K562 (cell line): ENCODE measurements around the gene CADM2. TPM values are rescaled to one million over a fixed set of nuclear protein-coding genes. Genes with fewer than 3 reads are reported as not detected.

Experiments used
- ATAC-seq: fragments of 200-7000 bp; cut with Tn5 transposase; 3 replicates; pipeline ENCODE4 v1.9.1; 2020; ENCODE audit warnings: moderate library complexity
- BruUV-seq: library from RNA; stranded (reverse); fragments of 400-500 nt; replicated peaks from 2 replicates; lab custom pipeline; 2021; lab: Mats Ljungman, UMichigan
- CTCF ChIA-PET: fragments of 300-600 bp; formaldehyde crosslinking; extraction: SDS; loops from one replicate; lab custom pipeline; 2021; ENCODE audit warnings: low intra/inter-chr PET ratio; lab: Yijun Ruan, JAX
- POLR2A ChIA-PET: fragments of 300-600, 350-650 bp; sonication (Branson Sonifier 250); formaldehyde crosslinking; extraction: SDS; loops from one replicate; lab custom pipeline; 2021; ENCODE audit warnings: antibody characterized with exemption, inconsistent platforms; lab: Yijun Ruan, JAX
- DNase-seq, 4 experiments: peaks; one replicate each; pipeline versions ENCODE4 v3.0.0 to v3.0.0-alpha.2; 2011 to 2018; ENCODE audit warnings: low spot score in 3 of 4, mixed read lengths in 3 of 4; ENCODE audit errors: extremely low read depth in 1 of 4
- FAIRE-seq: peaks from 2 replicates; lab custom pipeline; 2011; peaks lifted over from hg19 to GRCh38; lab: Jason Lieb, UNC
- H2AFZ ChIP-seq: 2 replicates; pipeline ENCODE4 v1.6.0; 2011; ENCODE audit warnings: low read depth, low read length, control low read depth, inconsistent platforms
- H3K27ac ChIP-seq: fragments of 200-600 bp; 3 replicates; pipeline ENCODE4 v1.8.0; 2011; ENCODE audit warnings: low read depth, mild to moderate bottlenecking, control low read depth, inconsistent platforms, low read length, moderate library complexity, mixed read lengths; ENCODE audit errors: extremely low read depth
- H3K27me3 ChIP-seq, 2 experiments: fragments of 300-600 bp in 1 of 2; 2 replicates in 1 of 2; 3 replicates in 1 of 2; pipeline versions ENCODE4 v1.6.0 to v1.8.0; 2011; ENCODE audit warnings: inconsistent platforms in 2 of 2, low read length in 2 of 2, mild to moderate bottlenecking in 1 of 2, mixed read lengths in 1 of 2, moderate library complexity in 1 of 2; ENCODE audit not compliant: control insufficient read depth in 2 of 2, insufficient read depth in 2 of 2
- H3K36me3 ChIP-seq: fragments of 300-600 bp; 3 replicates; pipeline ENCODE4 v1.8.0; 2011; ENCODE audit warnings: mild to moderate bottlenecking, low read length, inconsistent platforms; ENCODE audit not compliant: control insufficient read depth, insufficient read depth
- H3K4me1 ChIP-seq, 2 experiments: fragments of 200-600 bp in 1 of 2; replicated peaks in 1 of 2; 2 replicates in 1 of 2; 3 replicates in 1 of 2; pipeline versions ENCODE4 v1.5.1 to v1.8.0; 2011; ENCODE audit warnings: inconsistent platforms in 2 of 2, low read length in 2 of 2, mild to moderate bottlenecking in 1 of 2, mixed read lengths in 1 of 2, moderate library complexity in 1 of 2; ENCODE audit not compliant: control insufficient read depth in 2 of 2, insufficient read depth in 2 of 2
- H3K4me2 ChIP-seq: 2 replicates; pipeline ENCODE4 v1.6.1; 2011; ENCODE audit warnings: low read length, control low read depth, inconsistent platforms, mixed read lengths; ENCODE audit not compliant: insufficient read depth
- H3K4me3 ChIP-seq: fragments of 200-600 bp; sonication (generic), shearing (Covaris generic); 2 replicates; pipeline ENCODE4 v1.5.1; 2016; ENCODE audit warnings: control low read depth, inconsistent platforms
- H3K79me2 ChIP-seq: fragments of 200-600 bp; 3 replicates; pipeline ENCODE4 v1.8.0; 2011; ENCODE audit warnings: low read length, inconsistent platforms; ENCODE audit not compliant: control insufficient read depth, insufficient read depth
- H3K9ac ChIP-seq, 2 experiments: 2 replicates each; pipeline versions ENCODE4 v1.6.0 to v1.6.1; 2011; ENCODE audit warnings: low read depth in 2 of 2, low read length in 2 of 2, control low read depth in 1 of 2, inconsistent platforms in 1 of 2, mild to moderate bottlenecking in 1 of 2, mixed read lengths in 1 of 2; ENCODE audit not compliant: insufficient read depth in 1 of 2
- H3K9me1 ChIP-seq: one replicate; pipeline ENCODE4 v1.6.0; 2011; ENCODE audit warnings: inconsistent platforms, mild to moderate bottlenecking, low read length, moderate library complexity; ENCODE audit not compliant: control insufficient read depth, insufficient read depth
- H3K9me3 ChIP-seq: replicated peaks from 2 replicates; pipeline ENCODE4 v1.5.1; 2011; ENCODE audit warnings: low read depth, low read length, inconsistent platforms; ENCODE audit not compliant: control insufficient read depth, insufficient read depth
- H4K20me1 ChIP-seq: replicated peaks from 2 replicates; pipeline ENCODE4 v1.6.1; 2011; ENCODE audit warnings: low read length, inconsistent platforms, mixed read lengths; ENCODE audit not compliant: control insufficient read depth, insufficient read depth
- CBX3 ChIP-seq, 2 experiments: IDR thresholded peaks; 1 replicate in 1 of 2; 2 replicates in 1 of 2; pipeline ENCODE4 v1.6.1; 2012; ENCODE audit warnings: inconsistent platforms in 2 of 2, low read length in 2 of 2, borderline replicate concordance in 1 of 2, control low read depth in 1 of 2
- CCAR2 ChIP-seq: fragments of 200-400 bp; formaldehyde crosslinking; IDR thresholded peaks from 2 replicates; pipeline ENCODE4 v1.6.1; 2017; ENCODE audit warnings: mild to moderate bottlenecking, low read depth, low read length
- HDAC2 ChIP-seq: fragments of 450-650 bp; IDR thresholded peaks from 2 replicates; pipeline ENCODE4 v1.6.1; 2016; ENCODE audit warnings: mild to moderate bottlenecking
- ILF3 ChIP-seq: fragments of 450-650 bp; IDR thresholded peaks from 2 replicates; pipeline ENCODE4 v1.6.1; 2018; ENCODE audit warnings: antibody characterized with exemption, mild to moderate bottlenecking, moderate library complexity, borderline replicate concordance
- IRF1 ChIP-seq: sonication (generic); formaldehyde crosslinking; IDR thresholded peaks from 2 replicates; pipeline ENCODE4 v1.8.0; 2022; ENCODE audit warnings: missing genetic modification reagents, mild to moderate bottlenecking, borderline replicate concordance
- MCM3 ChIP-seq: fragments of 450-650 bp; IDR thresholded peaks from 2 replicates; pipeline ENCODE4 v1.6.1; 2016
- NCOA4 ChIP-seq: fragments of 450-650 bp; IDR thresholded peaks from 2 replicates; pipeline ENCODE4 v1.6.1; 2018; ENCODE audit warnings: mild to moderate bottlenecking; ENCODE audit not compliant: partially characterized antibody
- PTTG1 ChIP-seq: fragments of 450-650 bp; IDR thresholded peaks from 2 replicates; pipeline ENCODE4 v1.6.1; 2016; ENCODE audit warnings: low read depth, mild to moderate bottlenecking, missing genetic modification characterization, missing compliant biosample characterization
- RBM34 ChIP-seq: fragments of 200-400 bp; formaldehyde crosslinking; IDR thresholded peaks from 2 replicates; pipeline ENCODE4 v1.6.1; 2018; ENCODE audit warnings: low read length, borderline replicate concordance; ENCODE audit not compliant: insufficient read depth
- SMC3 ChIP-seq: conservative IDR thresholded peaks from 2 replicates; pipeline ENCODE4 v1.6.1; 2011; ENCODE audit warnings: low read depth, low read length, improper control_type of control experiment; ENCODE audit not compliant: insufficient read depth
- TCF15 ChIP-seq: fragments of 250-450 bp; sonication (Bioruptor Pico); IDR thresholded peaks from 2 replicates; pipeline ENCODE4 v1.8.0; 2022; ENCODE audit warnings: moderate library complexity, mild to moderate bottlenecking, inconsistent platforms
- TGIF2 ChIP-seq: sonication (generic); formaldehyde crosslinking; IDR thresholded peaks from 2 replicates; pipeline ENCODE4 v1.8.1; 2022; ENCODE audit warnings: mild to moderate bottlenecking, missing genetic modification reagents, moderate library complexity
- ZKSCAN1 ChIP-seq: fragments of 150-350 bp; IDR thresholded peaks from 2 replicates; pipeline ENCODE4 v1.6.1; 2016; ENCODE audit warnings: low read depth, low read length
- ZKSCAN3 ChIP-seq: fragments of 250-450 bp; sonication (Bioruptor Pico); IDR thresholded peaks from 2 replicates; pipeline ENCODE4 v1.4.0; 2020
- WGBS: fragments of 100-300 bp; shearing (Covaris generic); methylation state at CpG from one replicate; pipeline ENCODE4 v1.1.6; 2016; ENCODE audit warnings: low coverage, mixed read lengths; ENCODE audit not compliant: insufficient coverage; ENCODE audit errors: missing lambda C conversion rate; 5-methylcytosine and 5-hydroxymethylcytosine counted together
- in situ Hi-C: fragments of 300-500 bp; cut with MboI; formaldehyde crosslinking; loops from 4 replicates; pipeline ENCODE4 v1.15.0; 2018; ENCODE audit warnings: inconsistent platforms, mixed read lengths
- intact Hi-C: fragments of 100-400 bp; cut with micrococcal nuclease; formaldehyde crosslinking; loops from 2 replicates; pipeline ENCODE4 v1.14.2; 2022
- polyA plus RNA-seq, 8 experiments: library from polyadenylated mRNA; depleted of rRNA in 4 of 8; stranded (reverse) in 5 of 8; unstranded in 3 of 8; fragments of >200 nt; fragmentation: Nextera tagmentation in 2 of 8; fragmentation: Illumina TruSeq in 1 of 8; extraction: Ambion mirVana in 2 of 8; extraction: Trizol in 1 of 8; gene quantifications; 2 replicates each; pipeline versions ENCODE4 v1.2.1 to v1.2.3, GENCODE V29; 2011 to 2014; ENCODE audit warnings: inconsistent platforms in 1 of 8, missing spikeins in 1 of 8
- total RNA-seq, 7 experiments: library from RNA; depleted of rRNA in 6 of 7; stranded (reverse); fragments of >200 nt in 6 of 7; fragmentation: Illumina TruSeq in 2 of 7; extraction: Trizol in 2 of 7; gene quantifications; 2 replicates each; pipeline versions ENCODE4 v1.2.1 to v1.2.3, GENCODE V29; 2011 to 2021; ENCODE audit warnings: low replicate concordance in 1 of 7
- TF ChIP-seq, protein P1 (sequence below): conservative IDR thresholded peaks from 2 replicates; pipeline ENCODE4 v1.6.1; 2011; ENCODE audit warnings: low read depth, mild to moderate bottlenecking, low read length; ENCODE audit not compliant: control insufficient read depth

CADM2 gene
- total and polyA plus RNA-seq, 9 of the 15 experiments (the other 6 are each of a cell fraction or from before 2014, with no cell fraction given) = 0.11 to 3.2 (median 0.95) TPM

- intact Hi-C loops = loop anchor here (10.0 kb wide), 1 partner anchor 1026 kb away; no protein-coding TSS in a partner anchor
- POLR2A ChIA-PET = no interaction called here
- Histone ChIP-seq H4K20me1 (no peaks in the 10 kb centered on the region), H3K27me3 (no peaks in the 10 kb centered on the region), H3K9me3 (no peaks in the 10 kb centered on the region), H3K4me3 (no peak overlapping the region), H3K9me1 (no peaks in the 10 kb centered on the region), H3K36me3 (no peaks in the 10 kb centered on the region), H3K4me1 (no peaks in the 10 kb centered on the region), H3K27ac (no peak overlapping the region), H3K4me2 (no peak overlapping the region), H3K79me2 (no peaks in the 10 kb centered on the region), H3K9ac (no peak overlapping the region), H2AFZ (no peak overlapping the region)
- no TSS peak for BruUV-seq
- WGBS = 20% methylated on average over 3 of the region's 3 CpGs
- no peak for TF ChIP-seq ZKSCAN1
- TF ChIP-seq MCM3 = no peak
- TF ChIP-seq, protein P1, sequence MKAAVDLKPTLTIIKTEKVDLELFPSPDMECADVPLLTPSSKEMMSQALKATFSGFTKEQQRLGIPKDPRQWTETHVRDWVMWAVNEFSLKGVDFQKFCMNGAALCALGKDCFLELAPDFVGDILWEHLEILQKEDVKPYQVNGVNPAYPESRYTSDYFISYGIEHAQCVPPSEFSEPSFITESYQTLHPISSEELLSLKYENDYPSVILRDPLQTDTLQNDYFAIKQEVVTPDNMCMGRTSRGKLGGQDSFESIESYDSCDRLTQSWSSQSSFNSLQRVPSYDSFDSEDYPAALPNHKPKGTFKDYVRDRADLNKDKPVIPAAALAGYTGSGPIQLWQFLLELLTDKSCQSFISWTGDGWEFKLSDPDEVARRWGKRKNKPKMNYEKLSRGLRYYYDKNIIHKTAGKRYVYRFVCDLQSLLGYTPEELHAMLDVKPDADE = no peak
- no peak for TF ChIP-seq SMC3
- TF ChIP-seq PTTG1 = no peak
- TF ChIP-seq CBX3 (IDR thresholded peaks at IDR 0.05; ENCODE audit: borderline replicate concordance in 1 of 2, low read length in 2 of 2) = no peak
- TF ChIP-seq ZKSCAN3 (CRISPR knock-in tag) = no peak
- no peak for TF ChIP-seq IRF1 (CRISPR knock-in tag)
- no peak for TF ChIP-seq TGIF2 (CRISPR knock-in tag)
- no peak for TF ChIP-seq HDAC2
- TF ChIP-seq ILF3 = no peak
- no peak for TF ChIP-seq CCAR2
- TF ChIP-seq NCOA4 = no peak
- TF ChIP-seq TCF15 (CRISPR knock-in tag) = no peak
- TF ChIP-seq RBM34 = no peak
- CTCF ChIA-PET = no interaction called here
- DNase-seq = no peak
- in situ Hi-C loops = loop anchor here (25.0 kb wide), 1 partner anchor 259 kb away; no protein-coding TSS in a partner anchor
- no peak for ATAC-seq
- no peak for FAIRE-seq
These were observed 612.0 kb downstream of the CADM2 start for GRCh38 chr3:85570819-85571218.
